ENCODE data around the gene VCL.

The VCL gene

DNA sequence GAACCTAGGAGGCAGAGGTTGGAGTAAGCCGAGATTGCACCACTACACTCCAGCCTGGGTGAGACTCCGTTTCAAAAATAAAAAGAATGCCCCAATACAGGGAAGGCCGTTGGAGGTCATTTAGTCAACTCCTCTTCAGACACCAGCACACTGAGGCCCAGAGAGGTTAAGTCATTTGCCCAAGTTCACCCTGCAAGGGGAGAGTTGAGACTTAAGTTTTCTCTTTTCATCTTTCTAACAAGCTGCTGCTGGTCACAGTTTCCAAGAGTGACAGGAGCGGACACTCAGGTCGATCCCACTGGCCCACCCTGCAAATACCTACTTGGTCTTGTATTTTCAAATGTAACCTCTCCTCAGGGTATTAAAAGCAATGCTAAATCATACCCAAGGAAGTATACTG, 30.4 kb upstream of the VCL start:
- no peak overlapping the region for H2AFZ ChIP-seq (ENCODE audit: low read depth, low read length, severe bottlenecking)
- H3K27ac ChIP-seq (ENCODE audit: low read depth, low read length): no peak overlapping the region

GRCh38 chr10:73968098-73968521, 29.8 kb upstream of the VCL start:
- Histone ChIP-seq H3F3A (ENCODE audit: insufficient read depth) (no peaks in the 10 kb centered on the region), H3K27ac (ENCODE audit: low read depth, low read length) (no peak overlapping the region), H2AFZ (ENCODE audit: low read depth, low read length, severe bottlenecking) (no peak overlapping the region), H3K4me2 (ENCODE audit: low read depth, low read length, poor library complexity, severe bottlenecking) (no peak overlapping the region), H4K20me1 (ENCODE audit: low read depth, low read length) (no peaks in the 10 kb centered on the region), H3K9me2 (replicated peaks; ENCODE audit: insufficient read depth, low read length) (no peaks in the 10 kb centered on the region), H3K4me3 (ENCODE audit: insufficient read depth, low read length, poor library complexity, severe bottlenecking) (no peak overlapping the region), H3K36me3 (ENCODE audit: low read length) (no peaks in the 10 kb centered on the region), H3K27me3 (ENCODE audit: low read length) (no peaks in the 10 kb centered on the region), H3K9me3 (ENCODE audit: insufficient read depth, low read length) (no peaks in the 10 kb centered on the region), H3K9ac (ENCODE audit: low read length) (no peak overlapping the region), H3K79me2 (ENCODE audit: insufficient read depth, low read length) (no peaks in the 10 kb centered on the region)
- TF ChIP-seq EZH2phosphoT487 (conservative IDR thresholded peaks at IDR 0.05; ENCODE audit: low read length): no peak
- TF ChIP-seq, protein P1, sequence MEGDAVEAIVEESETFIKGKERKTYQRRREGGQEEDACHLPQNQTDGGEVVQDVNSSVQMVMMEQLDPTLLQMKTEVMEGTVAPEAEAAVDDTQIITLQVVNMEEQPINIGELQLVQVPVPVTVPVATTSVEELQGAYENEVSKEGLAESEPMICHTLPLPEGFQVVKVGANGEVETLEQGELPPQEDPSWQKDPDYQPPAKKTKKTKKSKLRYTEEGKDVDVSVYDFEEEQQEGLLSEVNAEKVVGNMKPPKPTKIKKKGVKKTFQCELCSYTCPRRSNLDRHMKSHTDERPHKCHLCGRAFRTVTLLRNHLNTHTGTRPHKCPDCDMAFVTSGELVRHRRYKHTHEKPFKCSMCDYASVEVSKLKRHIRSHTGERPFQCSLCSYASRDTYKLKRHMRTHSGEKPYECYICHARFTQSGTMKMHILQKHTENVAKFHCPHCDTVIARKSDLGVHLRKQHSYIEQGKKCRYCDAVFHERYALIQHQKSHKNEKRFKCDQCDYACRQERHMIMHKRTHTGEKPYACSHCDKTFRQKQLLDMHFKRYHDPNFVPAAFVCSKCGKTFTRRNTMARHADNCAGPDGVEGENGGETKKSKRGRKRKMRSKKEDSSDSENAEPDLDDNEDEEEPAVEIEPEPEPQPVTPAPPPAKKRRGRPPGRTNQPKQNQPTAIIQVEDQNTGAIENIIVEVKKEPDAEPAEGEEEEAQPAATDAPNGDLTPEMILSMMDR (IDR thresholded peaks at IDR 0.05; ENCODE audit: insufficient read depth, low read length, poor library complexity, severe bottlenecking): no peak

More for the DNA sequence above, 30.4 kb upstream of the VCL start:
- Histone ChIP-seq H4K20me1 (ENCODE audit: low read depth, low read length) (no peaks in the 10 kb centered on the region), H3K9me3 (ENCODE audit: insufficient read depth, low read length) (no peaks in the 10 kb centered on the region), H3K79me2 (ENCODE audit: insufficient read depth, low read length) (no peaks in the 10 kb centered on the region), H3K4me2 (ENCODE audit: low read depth, low read length, poor library complexity, severe bottlenecking) (no peak overlapping the region), H3K4me3 (ENCODE audit: insufficient read depth, low read length, poor library complexity, severe bottlenecking) (no peak overlapping the region), H3F3A (ENCODE audit: insufficient read depth) (no peaks in the 10 kb centered on the region), H3K9ac (ENCODE audit: low read length) (no peak overlapping the region), H3K27me3 (ENCODE audit: low read length) (no peaks in the 10 kb centered on the region), H3K36me3 (ENCODE audit: low read length) (no peaks in the 10 kb centered on the region), H3K9me2 (replicated peaks; ENCODE audit: insufficient read depth, low read length) (no peaks in the 10 kb centered on the region)
- TF ChIP-seq, protein P1 (IDR thresholded peaks at IDR 0.05; ENCODE audit: insufficient read depth, low read length, poor library complexity, severe bottlenecking): no peak
- no peak for TF ChIP-seq EZH2phosphoT487 (conservative IDR thresholded peaks at IDR 0.05; ENCODE audit: low read length)

DNA sequence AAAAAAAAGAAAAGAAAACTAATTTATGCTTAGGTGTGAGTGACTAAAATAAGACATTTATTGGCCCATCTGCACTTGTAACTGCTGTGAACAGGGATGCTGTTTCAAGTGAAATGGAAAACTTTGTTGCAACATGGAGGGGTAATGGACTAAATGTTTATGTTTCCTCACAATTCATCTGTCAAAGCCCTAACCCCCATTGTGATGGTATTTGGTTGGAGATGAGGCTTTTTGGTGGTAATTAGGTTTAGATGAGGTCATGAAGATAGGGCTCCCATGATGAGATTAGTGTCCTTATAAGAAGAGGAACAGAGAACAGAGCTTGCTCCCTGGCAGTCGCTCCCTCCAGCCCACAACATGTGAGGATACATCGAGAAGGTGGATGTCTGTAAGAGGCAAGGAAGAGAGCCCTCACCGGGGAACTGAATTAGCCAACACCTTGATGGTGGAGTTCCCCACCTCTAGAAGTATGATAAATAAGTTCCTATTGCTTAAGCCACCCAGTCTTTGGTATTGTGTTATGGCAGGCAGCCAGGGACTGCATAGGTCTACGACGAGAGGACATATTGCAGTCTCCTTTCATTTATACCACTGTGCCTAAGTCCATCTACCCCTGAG, 28.6 kb upstream of the VCL start:
- H3K79me2 ChIP-seq (ENCODE audit: insufficient read depth, low read length): no peaks in the 10 kb centered on the region
- H3K9ac ChIP-seq (ENCODE audit: low read length): no peak overlapping the region
- no peak overlapping the region for H3K27ac ChIP-seq (ENCODE audit: low read depth, low read length)
- TF ChIP-seq, protein P1 (IDR thresholded peaks at IDR 0.05; ENCODE audit: insufficient read depth, low read length, poor library complexity, severe bottlenecking): no peak
- no peak for TF ChIP-seq EZH2phosphoT487 (conservative IDR thresholded peaks at IDR 0.05; ENCODE audit: low read length)
- no peaks in the 10 kb centered on the region for H3F3A ChIP-seq (ENCODE audit: insufficient read depth)
- H3K4me3 ChIP-seq (ENCODE audit: insufficient read depth, low read length, poor library complexity, severe bottlenecking): no peak overlapping the region
- H4K20me1 ChIP-seq (ENCODE audit: low read depth, low read length): no peaks in the 10 kb centered on the region
- no peaks in the 10 kb centered on the region for H3K27me3 ChIP-seq (ENCODE audit: low read length)
- no peak overlapping the region for H2AFZ ChIP-seq (ENCODE audit: low read depth, low read length, severe bottlenecking)
- no peak overlapping the region for H3K4me2 ChIP-seq (ENCODE audit: low read depth, low read length, poor library complexity, severe bottlenecking)
- H3K9me3 ChIP-seq (ENCODE audit: insufficient read depth, low read length): no peaks in the 10 kb centered on the region
- no peaks in the 10 kb centered on the region for H3K9me2 ChIP-seq (replicated peaks; ENCODE audit: insufficient read depth, low read length)
- H3K36me3 ChIP-seq (ENCODE audit: low read length): no peaks in the 10 kb centered on the region
